Naive B cell (primary cell): ENCODE results near the gene IL10RA. TPM values are rescaled to one million over a fixed set of nuclear protein-coding genes. Genes with fewer than 3 reads are reported as not detected.

Experiments
- ATAC-seq, 2 donors: fragments of 150-1000 bp; cut with Tn5 transposase; 2 replicates each; pipeline ENCODE4 v1.10.0; 2021; ENCODE audit warnings: low read depth in 2 of 2, mild to moderate bottlenecking in 2 of 2, moderate library complexity in 2 of 2
- DNase-seq: peaks from one replicate; pipeline ENCODE4 v3.0.0; 2022
- H3K27ac Mint-ChIP-seq, 6 donors: one replicate each; pipeline ENCODE4 v1.8.0; 2020 to 2022; ENCODE audit warnings: mild to moderate bottlenecking in 6 of 6, mixed read lengths in 6 of 6, moderate library complexity in 5 of 6, inconsistent platforms in 2 of 6
- H3K27me3 Mint-ChIP-seq, 3 donors: one replicate each; pipeline ENCODE4 v1.8.0; 2021 to 2022; ENCODE audit warnings: mixed read lengths in 3 of 3, mild to moderate bottlenecking in 1 of 3
- H3K36me3 Mint-ChIP-seq, 2 donors: one replicate each; pipeline ENCODE4 v1.8.0; 2020 to 2022; ENCODE audit warnings: mixed read lengths in 2 of 2, inconsistent platforms in 1 of 2, mild to moderate bottlenecking in 1 of 2
- H3K4me1 Mint-ChIP-seq, 3 donors: one replicate each; pipeline ENCODE4 v1.8.0; 2020 to 2022; ENCODE audit warnings: mixed read lengths in 3 of 3, inconsistent platforms in 1 of 3, mild to moderate bottlenecking in 1 of 3, moderate library complexity in 1 of 3
- H3K4me3 Mint-ChIP-seq, 8 donors: one replicate each; pipeline ENCODE4 v1.8.0; 2020 to 2022; ENCODE audit warnings: mild to moderate bottlenecking in 8 of 8, mixed read lengths in 8 of 8, moderate library complexity in 8 of 8, inconsistent platforms in 2 of 8
- H3K9me3 Mint-ChIP-seq, 7 donors: one replicate each; pipeline ENCODE4 v1.8.0; 2020 to 2022; ENCODE audit warnings: mixed read lengths in 7 of 7, mild to moderate bottlenecking in 5 of 7, inconsistent platforms in 2 of 7, moderate library complexity in 1 of 7
- polyA plus RNA-seq, 6 donors: library from polyadenylated mRNA; unstranded; fragments of 300-500 nt; fragmentation: Illumina TruSeq; gene quantifications; one replicate each; pipeline ENCODE4 v1.2.3, GENCODE V29; 2021; ENCODE audit warnings: low read depth in 6 of 6

IL10RA gene
- polyA plus RNA-seq, 6 donors from 2014 or later, result 49.8 to 63.1 (median 56.2) TPM

GRCh38 chr11:117949062-117949461, 37.1 kb upstream of the IL10RA start:
- Mint-ChIP-seq H3K36me3 (no peaks in the 10 kb centered on the region), H3K4me3 (peak overlapping the region in 1 of 8 donors; percentile 16), H3K27me3 (peaks cover 0 to 8% (median 0%) of the 10 kb centered on the region in 3 donors), H3K9me3 (no peaks in the 10 kb centered on the region), H3K27ac (peak overlapping the region in 3 of 6 donors; percentile 66 to 75 (median 74)), H3K4me1 (peaks cover 40 to 65% (median 60%) of the 10 kb centered on the region in 3 donors)
- no peak for DNase-seq
- ATAC-seq, result no peak

DNA sequence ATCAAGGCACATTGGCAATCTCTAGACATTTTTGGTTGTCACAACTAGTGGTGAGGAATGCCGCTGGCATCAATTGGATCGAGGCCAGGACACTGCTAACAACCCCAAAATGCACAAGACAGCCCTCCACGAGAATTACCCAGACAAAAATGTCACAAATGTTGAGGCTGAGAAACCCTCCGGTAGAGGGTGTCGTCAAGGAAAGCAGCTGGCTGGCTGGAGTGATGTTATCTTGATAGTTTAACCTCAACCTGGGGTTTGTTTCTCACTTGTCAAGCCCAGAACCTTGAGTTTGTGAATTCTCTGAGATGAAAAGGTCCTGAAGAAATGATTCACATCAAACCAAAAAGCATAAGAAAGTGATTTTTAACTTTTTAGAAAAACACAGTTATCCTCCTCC, 35.9 kb upstream of the IL10RA start:
- peak overlapping the region; percentile 6 to 92 (median 77) for H3K27ac Mint-ChIP-seq
- ATAC-seq (peak; percentile 52), DNase-seq (peak; percentile 43)
- peak overlapping the region; percentile 46 to 88 (median 80) for H3K4me3 Mint-ChIP-seq
- H3K4me1 Mint-ChIP-seq, result peaks cover 40 to 62% (median 60%) of the 10 kb centered on the region in 3 donors
- no peaks in the 10 kb centered on the region for H3K9me3 Mint-ChIP-seq
- H3K36me3 Mint-ChIP-seq, result no peaks in the 10 kb centered on the region
- no peaks in the 10 kb centered on the region for H3K27me3 Mint-ChIP-seq

DNA sequence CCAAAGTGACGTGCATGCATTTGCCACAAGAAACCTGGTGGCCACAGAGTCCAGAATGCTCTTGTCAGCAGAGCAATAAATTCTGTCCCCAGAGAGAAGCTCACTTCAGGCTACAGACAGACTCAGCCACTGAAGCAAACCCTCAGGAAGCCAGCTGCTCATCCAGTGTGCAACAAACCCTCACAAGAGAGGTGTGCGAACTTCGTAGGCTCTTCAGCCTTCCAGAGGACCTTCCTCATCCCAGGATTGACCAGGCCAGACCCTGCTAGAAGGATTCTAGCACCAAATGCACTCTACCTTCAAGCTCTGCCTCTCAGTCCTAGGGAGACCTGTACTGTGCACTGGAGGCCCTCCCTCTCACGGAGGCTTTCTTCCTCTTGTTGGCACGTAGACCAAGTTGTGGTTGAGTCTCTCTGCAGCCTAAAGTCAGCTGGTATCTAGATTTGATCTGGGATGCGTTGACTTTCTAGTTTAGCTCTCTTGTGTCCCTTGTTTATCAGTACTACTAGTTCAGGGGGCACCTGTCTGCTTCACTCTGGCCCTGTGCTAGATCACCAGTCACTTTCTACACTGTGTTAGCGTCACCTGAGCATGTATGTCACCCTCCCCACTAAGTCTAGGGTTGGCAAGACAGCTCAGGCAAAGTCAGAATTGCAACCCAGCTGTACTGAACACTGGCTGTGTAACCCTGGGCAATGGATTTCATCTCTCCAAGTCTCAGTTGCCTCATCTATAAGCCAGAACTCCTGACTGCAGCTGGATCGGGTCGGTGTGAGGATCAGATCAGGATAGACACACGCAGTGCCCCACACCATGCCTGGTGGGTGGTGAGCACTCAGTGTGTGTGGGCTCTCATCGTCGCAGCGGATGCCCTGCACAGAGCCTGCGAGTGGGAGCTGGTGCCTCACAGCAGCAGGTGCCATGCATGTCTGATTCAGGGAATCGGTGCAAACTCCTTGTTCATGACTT, 34.9 kb upstream of the IL10RA start:
- H3K27me3 Mint-ChIP-seq, result no peaks in the 10 kb centered on the region
- ATAC-seq (peak; percentile 76 to 83), DNase-seq (peak; percentile 63)
- H3K4me1 Mint-ChIP-seq, result peaks cover 44 to 62% (median 60%) of the 10 kb centered on the region in 3 donors
- peaks cover 0 to 3% (median 0%) of the 10 kb centered on the region in 7 donors for H3K9me3 Mint-ChIP-seq
- H3K27ac Mint-ChIP-seq, result peak overlapping the region; percentile 51 to 92 (median 77)
- H3K36me3 Mint-ChIP-seq, result peaks cover 0 to 6% of the 10 kb centered on the region in 2 donors
- H3K4me3 Mint-ChIP-seq, result peak overlapping the region; percentile 46 to 88 (median 80)

GRCh38 chr11:117953024-117953671, 33.0 kb upstream of the IL10RA start:
- Mint-ChIP-seq H3K27me3 (no peaks in the 10 kb centered on the region), H3K4me3 (peak overlapping the region; percentile 0 to 85 (median 62)), H3K36me3 (peaks cover 15 to 24% of the 10 kb centered on the region in 2 donors), H3K9me3 (peaks cover 5 to 21% (median 15%) of the 10 kb centered on the region in 7 donors), H3K4me1 (peaks cover 35 to 52% (median 51%) of the 10 kb centered on the region in 3 donors), H3K27ac (peak overlapping the region in 5 of 6 donors; percentile 18 to 82 (median 78))
- ATAC-seq, result peak in 1 of 2 donors; percentile 18
- no peak for DNase-seq

DNA sequence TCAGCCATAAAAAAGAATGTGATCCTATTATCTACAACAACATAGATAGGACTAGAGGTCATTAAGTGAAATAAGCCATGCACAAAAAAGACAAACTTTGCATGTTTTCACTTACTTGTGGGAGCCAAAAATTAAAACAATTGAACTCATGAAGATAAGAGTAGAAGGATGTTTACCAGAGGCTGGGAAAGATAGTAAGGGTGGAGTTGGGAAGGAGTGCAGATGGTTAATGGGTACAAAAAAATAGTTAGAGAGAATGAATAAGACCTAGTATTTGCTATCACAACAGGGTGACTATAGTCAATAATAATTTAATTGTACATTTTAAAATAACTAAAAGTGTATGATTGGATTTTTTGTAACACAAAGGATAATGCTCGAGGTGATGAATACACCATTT, 27.2 kb upstream of the IL10RA start:
- H3K27me3 Mint-ChIP-seq, result no peaks in the 10 kb centered on the region
- DNase-seq, result no peak
- H3K27ac Mint-ChIP-seq, result peak overlapping the region in 2 of 6 donors; percentile 27 to 74
- peaks cover 37 to 59% of the 10 kb centered on the region in 2 donors for H3K36me3 Mint-ChIP-seq
- peaks cover 22 to 37% (median 28%) of the 10 kb centered on the region in 7 donors for H3K9me3 Mint-ChIP-seq
- H3K4me1 Mint-ChIP-seq, result peaks cover 19 to 25% (median 23%) of the 10 kb centered on the region in 3 donors
- ATAC-seq, result no peak
- H3K4me3 Mint-ChIP-seq, result peak overlapping the region in 1 of 8 donors; percentile 29

DNA sequence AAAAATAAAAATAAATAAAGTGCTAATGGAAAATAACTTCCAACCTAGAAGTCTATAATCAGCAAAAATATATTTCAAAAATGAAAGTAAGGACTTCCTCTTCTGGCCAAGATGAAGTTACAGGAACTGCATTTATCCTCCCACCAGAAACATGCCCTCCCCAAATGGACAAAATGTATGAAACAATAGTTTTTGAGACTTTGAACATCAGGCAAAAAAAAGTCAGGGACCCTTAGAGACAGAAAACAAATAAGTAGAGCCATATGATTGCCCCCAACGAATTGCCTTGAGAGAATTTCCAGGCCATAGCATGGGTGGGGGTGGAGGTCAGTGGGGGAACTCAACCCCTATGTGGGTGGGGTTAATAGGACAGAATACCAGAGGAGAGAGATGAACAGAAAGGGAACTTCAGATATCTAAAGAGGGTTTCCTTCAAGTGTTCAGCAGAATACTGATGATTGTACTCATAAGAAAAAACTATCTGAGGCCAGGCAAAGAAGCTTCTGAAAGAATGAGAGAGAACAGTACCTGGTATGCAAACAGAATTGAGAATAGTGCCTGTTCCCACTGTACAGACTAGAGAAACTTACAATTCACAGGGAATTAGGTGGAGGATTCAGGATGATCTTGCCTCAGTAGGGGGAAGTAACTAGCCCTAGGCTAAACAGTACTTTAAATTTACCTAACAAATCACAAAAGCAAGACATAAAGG, 26.6 kb upstream of the IL10RA start:
- Mint-ChIP-seq H3K27me3 (no peaks in the 10 kb centered on the region), H3K36me3 (peaks cover 37 to 59% of the 10 kb centered on the region in 2 donors), H3K9me3 (peaks cover 22 to 37% (median 28%) of the 10 kb centered on the region in 7 donors), H3K4me1 (peaks cover 21 to 25% (median 23%) of the 10 kb centered on the region in 3 donors), H3K4me3 (peak overlapping the region in 1 of 8 donors; percentile 12), H3K27ac (peak overlapping the region in 5 of 6 donors; percentile 10 to 87 (median 47))
- DNase-seq, result no peak
- ATAC-seq, result peak; percentile 42 to 65

- peaks cover 21 to 25% (median 23%) of the 10 kb centered on the region in 3 donors for H3K4me1 Mint-ChIP-seq
- H3K27ac Mint-ChIP-seq, result peak overlapping the region in 1 of 6 donors; percentile 45
- no peak for ATAC-seq
- H3K9me3 Mint-ChIP-seq, result peaks cover 22 to 37% (median 28%) of the 10 kb centered on the region in 7 donors
- H3K36me3 Mint-ChIP-seq, result peaks cover 37 to 59% of the 10 kb centered on the region in 2 donors
- DNase-seq, result no peak
- H3K27me3 Mint-ChIP-seq, result no peaks in the 10 kb centered on the region
- H3K4me3 Mint-ChIP-seq, result no peak overlapping the region
Measured at GRCh38 chr11:117960406-117960805, 25.8 kb upstream of the IL10RA start.

- peaks cover 20 to 25% (median 23%) of the 10 kb centered on the region in 3 donors for H3K4me1 Mint-ChIP-seq
- ATAC-seq, result no peak
- peak overlapping the region in 3 of 6 donors; percentile 44 to 75 (median 48) for H3K27ac Mint-ChIP-seq
- H3K36me3 Mint-ChIP-seq, result peaks cover 34 to 47% of the 10 kb centered on the region in 2 donors
- no peaks in the 10 kb centered on the region for H3K27me3 Mint-ChIP-seq
- H3K4me3 Mint-ChIP-seq, result no peak overlapping the region
- H3K9me3 Mint-ChIP-seq, result peaks cover 21 to 33% (median 28%) of the 10 kb centered on the region in 7 donors
- DNase-seq, result no peak
Measured at GRCh38 chr11:117961896-117962295, 24.3 kb upstream of the IL10RA start.

GRCh38 chr11:117962826-117963225, 23.4 kb upstream of the IL10RA start:
- H3K27me3 Mint-ChIP-seq, result no peaks in the 10 kb centered on the region
- H3K36me3 Mint-ChIP-seq, result peaks cover 25 to 38% of the 10 kb centered on the region in 2 donors
- H3K9me3 Mint-ChIP-seq, result peaks cover 13 to 24% (median 20%) of the 10 kb centered on the region in 7 donors
- peak overlapping the region in 1 of 6 donors; percentile 44 for H3K27ac Mint-ChIP-seq
- no peak for DNase-seq
- no peak for ATAC-seq
- peaks cover 23 to 25% (median 23%) of the 10 kb centered on the region in 3 donors for H3K4me1 Mint-ChIP-seq
- no peak overlapping the region for H3K4me3 Mint-ChIP-seq

DNA sequence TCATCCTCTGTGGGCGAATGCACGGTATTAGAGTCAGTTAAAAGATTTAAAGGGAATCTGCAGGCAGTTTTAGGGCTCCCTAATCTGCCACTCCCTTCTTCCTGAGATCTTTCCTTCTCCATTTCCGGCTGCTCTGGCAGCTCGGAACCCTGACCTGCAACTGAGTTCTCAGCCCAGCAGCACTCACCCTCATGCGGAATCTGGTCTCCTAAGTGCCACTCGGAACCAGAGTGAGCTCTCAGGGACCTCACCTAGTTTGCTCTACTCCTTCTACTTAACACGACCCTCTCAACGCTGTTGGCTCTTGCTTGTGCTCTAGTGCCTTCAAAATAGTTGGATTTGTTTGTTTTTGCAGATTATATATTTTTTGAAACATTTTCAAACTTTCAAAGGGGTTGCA, 19.3 kb upstream of the IL10RA start:
- peaks cover 0 to 2% of the 10 kb centered on the region in 2 donors for H3K36me3 Mint-ChIP-seq
- no peak for DNase-seq
- peaks cover 21 to 33% (median 22%) of the 10 kb centered on the region in 3 donors for H3K4me1 Mint-ChIP-seq
- H3K27me3 Mint-ChIP-seq, result no peaks in the 10 kb centered on the region
- H3K4me3 Mint-ChIP-seq, result no peak overlapping the region
- ATAC-seq, result no peak
- peak overlapping the region in 4 of 6 donors; percentile 3 to 51 (median 14) for H3K27ac Mint-ChIP-seq
- H3K9me3 Mint-ChIP-seq, result no peaks in the 10 kb centered on the region

- no peaks in the 10 kb centered on the region for H3K9me3 Mint-ChIP-seq
- H3K27ac Mint-ChIP-seq, result peak overlapping the region in 1 of 6 donors; percentile 57
- H3K36me3 Mint-ChIP-seq, result no peaks in the 10 kb centered on the region
- no peak overlapping the region for H3K4me3 Mint-ChIP-seq
- no peak for ATAC-seq
- H3K4me1 Mint-ChIP-seq, result peaks cover 26 to 40% (median 33%) of the 10 kb centered on the region in 3 donors
- no peak for DNase-seq
- H3K27me3 Mint-ChIP-seq, result no peaks in the 10 kb centered on the region
Measured at GRCh38 chr11:117969160-117969991, 16.8 kb upstream of the IL10RA start.
